OCI-LY3 (cell line): ENCODE measurements around the gene ATP10B.

Experiments
- EZH2phosphoT487 ChIP-seq: fragments of 200-600 bp; shearing (Covaris generic); IDR thresholded peaks from 2 replicates; pipeline ENCODE4 v1.6.1; 2018; ENCODE audit warnings: antibody characterized with exemption, mixed run types, low read depth
- TF ChIP-seq, protein P1 (sequence below): fragments of 200-600, 300-600 bp; sonication (generic); IDR thresholded peaks from 2 replicates; pipeline ENCODE4 v1.5.1; 2014; ENCODE audit warnings: antibody characterized with exemption, low read length, low read depth

DNA sequence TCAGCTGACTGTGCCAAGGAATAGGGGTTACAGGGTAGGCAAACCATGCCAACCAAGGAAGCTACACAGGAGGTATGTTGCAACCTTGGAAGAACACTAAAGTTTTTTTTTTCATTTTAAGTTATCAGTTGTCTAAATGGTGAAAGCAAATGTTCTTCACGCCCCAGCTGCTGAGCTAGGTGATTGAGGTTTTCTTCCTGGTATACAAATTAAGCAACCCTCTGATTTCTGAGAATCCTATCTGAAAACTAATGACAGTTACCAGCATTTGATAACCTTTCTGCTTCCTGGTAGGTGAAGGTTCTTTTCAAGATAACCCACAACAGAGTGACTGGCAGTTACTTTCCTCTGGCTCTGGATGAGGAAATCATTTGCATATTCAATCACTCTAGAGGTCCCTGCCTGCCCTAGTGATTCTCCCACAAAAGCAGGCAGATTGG, 194.9 kb downstream of the ATP10B start:
- TF ChIP-seq, protein P1, sequence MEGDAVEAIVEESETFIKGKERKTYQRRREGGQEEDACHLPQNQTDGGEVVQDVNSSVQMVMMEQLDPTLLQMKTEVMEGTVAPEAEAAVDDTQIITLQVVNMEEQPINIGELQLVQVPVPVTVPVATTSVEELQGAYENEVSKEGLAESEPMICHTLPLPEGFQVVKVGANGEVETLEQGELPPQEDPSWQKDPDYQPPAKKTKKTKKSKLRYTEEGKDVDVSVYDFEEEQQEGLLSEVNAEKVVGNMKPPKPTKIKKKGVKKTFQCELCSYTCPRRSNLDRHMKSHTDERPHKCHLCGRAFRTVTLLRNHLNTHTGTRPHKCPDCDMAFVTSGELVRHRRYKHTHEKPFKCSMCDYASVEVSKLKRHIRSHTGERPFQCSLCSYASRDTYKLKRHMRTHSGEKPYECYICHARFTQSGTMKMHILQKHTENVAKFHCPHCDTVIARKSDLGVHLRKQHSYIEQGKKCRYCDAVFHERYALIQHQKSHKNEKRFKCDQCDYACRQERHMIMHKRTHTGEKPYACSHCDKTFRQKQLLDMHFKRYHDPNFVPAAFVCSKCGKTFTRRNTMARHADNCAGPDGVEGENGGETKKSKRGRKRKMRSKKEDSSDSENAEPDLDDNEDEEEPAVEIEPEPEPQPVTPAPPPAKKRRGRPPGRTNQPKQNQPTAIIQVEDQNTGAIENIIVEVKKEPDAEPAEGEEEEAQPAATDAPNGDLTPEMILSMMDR, result no peak
- no peak for TF ChIP-seq EZH2phosphoT487
